OCI-LY1 (cell line): ENCODE measurements around the gene PLXND1.

Source experiments
- EZH2 ChIP-seq: fragments of 200-600 bp; sonication (generic), shearing (Covaris generic); IDR thresholded peaks from 2 replicates; pipeline ENCODE4 v1.8.0; 2017; ENCODE audit warnings: borderline replicate concordance, mixed run types, mild to moderate bottlenecking, antibody characterized with exemption, low read length, moderate library complexity, mixed read lengths
- TF ChIP-seq, protein P1 (sequence below): fragments of 200-600 bp; sonication (generic), shearing (Covaris generic); IDR thresholded peaks from 2 replicates; pipeline ENCODE4 v1.5.1; 2017; ENCODE audit warnings: mild to moderate bottlenecking, antibody characterized with exemption, low read length, moderate library complexity, mixed read lengths

DNA sequence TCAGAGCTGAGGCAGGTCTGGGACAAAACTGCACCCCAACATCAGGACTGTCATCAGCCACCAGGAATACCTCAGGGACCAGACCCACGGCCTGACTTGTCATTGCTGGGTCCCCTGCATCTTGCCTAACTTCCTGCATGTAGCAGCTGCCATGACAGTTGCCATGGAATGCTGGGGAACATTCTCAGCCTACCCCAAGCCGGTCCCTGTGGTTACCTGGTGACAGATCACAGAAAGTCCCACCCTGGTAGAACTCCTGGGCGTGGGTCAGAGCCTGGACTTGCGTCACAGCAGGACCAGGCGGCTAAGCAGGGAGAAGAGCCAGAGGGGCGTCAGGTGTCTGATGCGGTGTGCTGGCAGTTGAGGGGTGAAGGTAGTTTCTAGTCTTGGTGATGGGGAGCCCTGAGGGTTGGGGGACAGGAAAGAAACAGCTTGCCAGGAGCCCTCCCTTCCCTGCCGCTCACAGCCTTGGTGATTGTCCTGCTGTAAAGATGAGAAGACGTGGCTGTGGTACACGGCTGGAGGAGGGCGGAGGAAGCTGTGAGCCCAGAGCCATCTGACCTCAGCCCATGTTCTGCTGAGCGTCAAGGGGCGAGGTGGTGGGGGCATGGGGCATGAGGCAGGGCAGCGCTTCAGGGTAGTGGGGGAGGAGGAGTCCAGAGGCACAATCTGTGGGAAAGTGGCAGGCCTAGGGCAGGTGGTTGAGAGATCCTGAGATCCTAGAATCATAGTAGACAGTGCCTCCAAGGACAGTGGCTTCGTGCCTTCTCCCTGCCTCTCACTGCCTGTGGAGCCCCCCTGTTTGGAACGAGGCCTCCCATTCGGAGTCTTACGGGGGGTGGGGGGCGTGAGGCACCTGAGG, 58.1 kb downstream of the PLXND1 start:
- TF ChIP-seq, protein P1, sequence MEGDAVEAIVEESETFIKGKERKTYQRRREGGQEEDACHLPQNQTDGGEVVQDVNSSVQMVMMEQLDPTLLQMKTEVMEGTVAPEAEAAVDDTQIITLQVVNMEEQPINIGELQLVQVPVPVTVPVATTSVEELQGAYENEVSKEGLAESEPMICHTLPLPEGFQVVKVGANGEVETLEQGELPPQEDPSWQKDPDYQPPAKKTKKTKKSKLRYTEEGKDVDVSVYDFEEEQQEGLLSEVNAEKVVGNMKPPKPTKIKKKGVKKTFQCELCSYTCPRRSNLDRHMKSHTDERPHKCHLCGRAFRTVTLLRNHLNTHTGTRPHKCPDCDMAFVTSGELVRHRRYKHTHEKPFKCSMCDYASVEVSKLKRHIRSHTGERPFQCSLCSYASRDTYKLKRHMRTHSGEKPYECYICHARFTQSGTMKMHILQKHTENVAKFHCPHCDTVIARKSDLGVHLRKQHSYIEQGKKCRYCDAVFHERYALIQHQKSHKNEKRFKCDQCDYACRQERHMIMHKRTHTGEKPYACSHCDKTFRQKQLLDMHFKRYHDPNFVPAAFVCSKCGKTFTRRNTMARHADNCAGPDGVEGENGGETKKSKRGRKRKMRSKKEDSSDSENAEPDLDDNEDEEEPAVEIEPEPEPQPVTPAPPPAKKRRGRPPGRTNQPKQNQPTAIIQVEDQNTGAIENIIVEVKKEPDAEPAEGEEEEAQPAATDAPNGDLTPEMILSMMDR, result no peak
- TF ChIP-seq EZH2, result no peak
